GM18858 (cell line): ENCODE measurements around the gene MRPL3.
"Not testable (repeated sequence)": the region's sequence is repeated elsewhere in the genome, so short reads cannot be mapped to it uniquely, and the experiment has no call there.

Source experiments
- ATAC-seq: cut with Tn5 transposase; IDR thresholded peaks from one replicate; pipeline ENCODE4 v1.9.1; 2021; ENCODE audit not compliant: unreplicated experiment

The MRPL3 gene

GRCh38 chr3:131501949-131502348, 822 bp downstream of the MRPL3 start:
- ATAC-seq = no peak

- no peak for ATAC-seq
Measured at GRCh38 chr3:131494706-131495105, 8.1 kb downstream of the MRPL3 start.

- ATAC-seq = no peak
Measured at GRCh38 chr3:131491775-131492174, 11.0 kb downstream of the MRPL3 start.

GRCh38 chr3:131491084-131491483, 11.7 kb downstream of the MRPL3 start:
- ATAC-seq = no peak

- ATAC-seq = not testable (repeated sequence)
Measured at GRCh38 chr3:131486545-131486944, 16.2 kb downstream of the MRPL3 start.

- no peak for ATAC-seq
Measured at GRCh38 chr3:131485119-131485518, 17.7 kb downstream of the MRPL3 start.

- ATAC-seq = no peak
Measured at GRCh38 chr3:131484496-131485111, 18.2 kb downstream of the MRPL3 start.

- ATAC-seq = no peak
Measured at GRCh38 chr3:131480116-131480515, 22.7 kb downstream of the MRPL3 start.

- no peak for ATAC-seq
Measured at GRCh38 chr3:131477813-131478212, 25.0 kb downstream of the MRPL3 start.

GRCh38 chr3:131474115-131474514, 28.7 kb downstream of the MRPL3 start:
- no peak for ATAC-seq

- no peak for ATAC-seq
Measured at GRCh38 chr3:131470377-131470776, 32.4 kb downstream of the MRPL3 start.

- no peak for ATAC-seq
Measured at GRCh38 chr3:131458653-131459052, 44.1 kb downstream of the MRPL3 start.

GRCh38 chr3:131457220-131457619, 45.6 kb downstream of the MRPL3 start:
- no peak for ATAC-seq

- ATAC-seq = no peak
Measured at GRCh38 chr3:131454501-131454900, 48.3 kb downstream of the MRPL3 start.

- no peak for ATAC-seq
Measured at GRCh38 chr3:131453533-131453932, 49.2 kb downstream of the MRPL3 start.

- no peak for ATAC-seq
Measured at GRCh38 chr3:131447349-131447748, 55.4 kb downstream of the MRPL3 start.

GRCh38 chr3:131444180-131444579, 58.6 kb downstream of the MRPL3 start:
- ATAC-seq = no peak

GRCh38 chr3:131439084-131439483, 63.7 kb downstream of the MRPL3 start:
- ATAC-seq = no peak

GRCh38 chr3:131435000-131435399, 67.8 kb downstream of the MRPL3 start:
- ATAC-seq = no peak

GRCh38 chr3:131432441-131432840, 70.3 kb downstream of the MRPL3 start:
- ATAC-seq = no peak

GRCh38 chr3:131431754-131432153, 71.0 kb downstream of the MRPL3 start:
- ATAC-seq = no peak

GRCh38 chr3:131427226-131427625, 75.5 kb downstream of the MRPL3 start:
- no peak for ATAC-seq

- ATAC-seq = no peak
Measured at GRCh38 chr3:131421957-131422498, 80.7 kb downstream of the MRPL3 start.
